EL (cell line): ENCODE measurements around the gene AKIP1.
A peak's percentile ranks its signal among the peaks of the same experiment; 100 is the strongest.

ENCODE experiments used
- DNase-seq: peaks from one replicate; pipeline ENCODE4 v3.0.0-alpha.2; 2016

The AKIP1 gene

DNA sequence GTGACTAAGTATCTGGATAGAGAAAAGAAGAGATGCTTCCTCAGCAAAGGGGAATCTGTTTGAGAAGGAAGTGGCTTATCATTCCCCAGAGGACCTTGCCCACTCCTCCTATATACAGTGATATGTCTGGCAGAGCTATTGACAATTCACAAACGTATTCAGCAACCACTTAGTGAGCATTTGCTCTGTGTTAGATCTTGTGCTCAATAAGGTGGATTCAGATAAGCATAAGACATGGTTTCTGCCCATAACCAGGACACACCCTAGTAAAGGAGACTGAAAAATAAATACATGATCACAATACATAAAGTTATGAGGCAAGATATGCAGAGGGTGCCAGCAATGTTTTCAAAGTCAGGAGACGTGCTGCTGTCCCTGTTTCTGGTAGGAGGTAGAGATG is 51.9 kb downstream of the AKIP1 start:
- no peak for DNase-seq

DNA sequence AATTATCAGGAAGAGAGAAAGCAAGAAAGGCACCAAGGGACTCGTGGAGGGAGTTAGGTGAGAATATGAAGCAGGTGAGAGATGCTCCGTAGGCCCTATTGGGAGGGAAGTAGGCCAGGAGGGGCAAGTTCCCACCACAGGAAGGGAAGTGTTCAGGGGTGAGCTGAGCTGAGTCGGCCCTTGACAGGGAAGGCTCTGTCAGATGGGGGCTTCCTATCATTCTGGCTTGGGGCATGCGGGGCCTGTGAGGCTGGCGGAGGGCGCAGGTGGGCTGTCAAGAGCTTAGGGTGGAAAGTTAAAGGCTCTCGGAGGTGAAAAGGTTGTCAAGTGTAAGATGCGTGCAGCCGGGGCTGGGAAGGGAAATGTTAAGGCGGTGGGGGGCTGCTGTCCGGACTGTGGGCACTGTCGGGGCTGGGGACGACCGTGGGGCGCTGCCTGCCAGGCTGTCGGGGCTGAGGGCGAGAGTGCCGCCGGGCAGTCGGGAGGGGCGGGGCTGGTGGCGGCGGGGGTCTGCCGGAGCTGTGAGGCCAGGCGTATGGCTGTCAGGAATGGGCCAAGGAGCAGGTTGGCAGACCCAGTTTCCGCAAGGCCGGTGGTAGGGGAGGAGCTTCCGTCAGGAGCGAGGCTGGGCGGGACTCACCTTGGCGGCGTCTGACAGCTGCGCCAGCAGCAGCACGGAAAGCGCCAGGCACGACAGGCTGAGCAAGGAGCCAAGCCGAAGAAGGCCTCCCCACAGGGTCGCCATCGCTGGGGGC is 52.8 kb downstream of the AKIP1 start:
- DNase-seq = peak; percentile 72

DNA sequence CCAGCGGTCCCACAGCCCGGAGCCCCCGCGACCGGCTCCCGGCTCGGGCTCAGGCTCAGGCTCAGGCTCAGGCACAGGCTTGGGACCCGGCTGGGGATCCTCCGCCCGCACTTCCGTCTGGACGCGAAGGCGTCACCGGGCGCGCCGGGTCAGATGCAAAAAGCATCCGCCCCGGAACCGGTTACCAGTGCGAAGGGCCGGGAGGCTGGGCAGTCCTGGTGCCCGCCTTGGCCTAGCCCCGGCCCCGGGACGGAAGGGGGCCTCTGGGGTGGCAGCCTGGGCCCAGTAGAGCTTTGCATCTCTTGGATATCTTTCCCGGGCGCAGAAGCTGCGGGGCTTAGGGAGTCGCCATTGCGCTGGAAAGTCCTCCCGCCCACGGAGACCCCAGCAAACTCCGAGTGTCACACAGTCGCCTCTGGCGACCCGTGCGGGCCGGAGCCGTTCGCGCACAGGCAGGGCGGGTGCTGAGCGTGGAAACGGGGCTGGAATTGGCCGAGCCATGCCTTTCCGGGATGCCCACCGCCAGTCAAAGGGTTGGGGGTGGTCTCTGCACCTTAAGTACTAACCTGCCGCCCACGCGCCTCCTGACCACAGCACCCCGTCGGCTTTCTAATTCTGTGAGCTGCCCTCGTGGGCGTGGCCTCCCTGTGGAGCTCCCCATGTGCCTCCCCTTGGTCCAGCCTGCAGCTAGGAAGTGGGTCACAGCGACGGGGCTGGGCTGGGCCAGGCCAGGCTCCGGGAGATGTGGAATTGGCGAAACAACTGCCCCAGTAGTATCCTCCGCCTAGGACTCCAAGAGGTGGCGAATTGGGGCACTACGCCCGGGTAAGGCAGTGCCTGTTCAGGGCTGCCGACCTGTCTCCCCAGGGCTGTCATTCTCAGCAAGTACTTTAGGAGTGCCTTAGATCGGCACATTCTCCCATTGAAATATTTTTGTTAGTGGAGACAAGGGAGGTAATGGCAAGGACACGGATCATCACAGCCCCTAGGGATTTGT is 53.6 kb downstream of the AKIP1 start, which contains the start of gene TMEM9B:
TSS of gene TMEM9B (minus strand) at position 119 of the 997 bp plus-strand sequence. CDS start 129 bp downstream, outside the sequence.
- peak; percentile 92 for DNase-seq

GRCh38 chr11:8967184-8967583 is 56.2 kb downstream of the AKIP1 start:
- no peak for DNase-seq
